ENCODE data around the gene ANO10.

The ANO10 gene

DNA sequence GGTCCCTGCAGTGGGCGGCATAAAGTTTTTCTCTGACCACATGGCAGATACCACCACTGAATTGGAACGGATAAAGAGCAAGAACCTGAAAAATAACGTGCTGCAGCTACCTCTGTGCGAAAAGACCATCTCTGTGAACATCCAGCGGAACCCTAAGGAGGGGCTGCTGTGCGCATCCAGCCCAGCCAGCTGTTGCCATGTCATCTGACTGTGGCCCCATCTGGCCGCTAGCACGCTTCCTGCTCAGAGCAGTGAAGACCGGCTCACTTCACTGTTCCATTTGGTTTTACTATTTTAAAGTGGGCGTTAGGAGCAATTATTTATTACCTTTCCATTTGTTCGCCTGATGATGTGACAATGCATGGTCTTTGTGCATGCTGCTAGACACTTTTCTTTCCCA is 273.5 kb downstream of the ANO10 start:
- DNase-seq (ENCODE audit: low read depth in 2 of 2): no peak

DNA sequence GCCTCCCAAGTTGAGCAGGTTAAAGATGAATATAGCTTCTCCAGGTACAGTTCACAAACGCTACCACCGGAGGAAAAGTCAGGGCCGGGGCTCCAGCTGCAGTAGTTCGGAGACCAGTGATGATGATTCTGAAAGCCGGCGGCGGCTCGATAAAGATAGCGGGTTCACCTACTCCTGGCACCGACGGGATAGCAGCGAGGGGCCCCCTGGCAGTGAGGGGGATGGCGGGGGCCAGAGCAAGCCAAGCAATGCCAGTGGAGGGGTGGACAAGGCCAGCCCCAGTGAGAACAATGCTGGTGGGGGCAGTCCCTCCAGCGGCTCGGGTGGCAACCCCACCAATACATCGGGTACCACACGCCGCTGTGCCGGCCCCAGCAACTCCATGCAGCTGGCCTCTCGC is 274.0 kb downstream of the ANO10 start:
- no peak for DNase-seq (ENCODE audit: low read depth in 2 of 2)

DNA sequence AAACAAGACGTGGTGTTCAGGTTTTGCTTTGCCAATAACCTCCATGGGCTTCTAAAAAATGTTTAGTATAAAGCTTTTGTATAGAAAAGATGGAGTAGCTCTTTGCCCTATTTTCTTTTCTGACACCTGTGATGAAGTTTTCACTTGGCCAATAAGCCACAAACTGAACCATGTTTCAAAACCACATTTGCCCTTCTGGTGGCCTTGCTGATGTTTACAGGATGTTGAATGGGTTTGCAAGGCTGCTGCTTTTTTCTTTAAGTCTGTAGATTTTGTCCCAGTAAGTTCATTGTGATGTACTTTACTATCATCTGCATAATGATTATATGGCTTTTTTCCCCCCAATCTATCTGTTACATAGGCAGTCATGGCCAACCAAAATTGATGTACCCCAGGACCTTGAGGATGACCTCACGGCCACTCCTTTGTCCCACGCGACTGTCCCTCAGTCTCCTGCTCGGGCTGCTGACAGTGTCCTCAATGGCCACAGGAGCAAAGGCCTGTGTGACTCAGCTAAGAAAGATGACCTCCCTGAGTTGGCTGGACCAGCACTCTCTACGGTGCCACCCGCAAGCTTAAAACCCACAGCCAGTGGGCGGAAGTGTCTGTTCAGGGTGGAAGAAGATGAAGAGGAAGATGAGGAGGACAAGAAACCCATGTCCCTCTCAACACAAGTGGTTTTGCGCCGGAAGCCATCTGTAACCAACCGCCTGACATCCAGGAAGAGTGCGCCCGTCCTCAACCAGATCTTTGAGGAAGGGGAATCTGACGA is 274.6 kb downstream of the ANO10 start:
- DNase-seq (ENCODE audit: low read depth in 2 of 2): peak in 1 of 2 donors; percentile 23

DNA sequence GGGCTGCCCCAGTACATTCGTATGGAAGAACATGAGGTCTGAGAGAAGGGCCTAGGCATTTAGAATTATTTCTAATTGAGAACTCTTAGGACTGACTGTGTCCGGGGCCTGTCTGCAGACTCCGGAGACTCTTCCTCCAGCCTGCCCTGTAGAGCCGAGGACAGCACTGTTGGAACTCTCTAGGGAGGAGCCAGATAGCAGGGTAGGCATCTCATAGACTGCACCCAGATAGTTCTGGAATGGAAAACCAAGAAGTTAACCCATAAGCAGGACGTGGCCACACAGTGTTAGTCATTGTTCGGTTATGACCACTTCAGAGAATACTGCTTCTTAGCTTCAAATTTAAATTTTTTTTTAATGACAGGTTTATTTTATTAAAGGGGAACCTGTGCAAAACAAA is 275.9 kb downstream of the ANO10 start:
- no peak for DNase-seq (ENCODE audit: low read depth in 2 of 2)

DNA sequence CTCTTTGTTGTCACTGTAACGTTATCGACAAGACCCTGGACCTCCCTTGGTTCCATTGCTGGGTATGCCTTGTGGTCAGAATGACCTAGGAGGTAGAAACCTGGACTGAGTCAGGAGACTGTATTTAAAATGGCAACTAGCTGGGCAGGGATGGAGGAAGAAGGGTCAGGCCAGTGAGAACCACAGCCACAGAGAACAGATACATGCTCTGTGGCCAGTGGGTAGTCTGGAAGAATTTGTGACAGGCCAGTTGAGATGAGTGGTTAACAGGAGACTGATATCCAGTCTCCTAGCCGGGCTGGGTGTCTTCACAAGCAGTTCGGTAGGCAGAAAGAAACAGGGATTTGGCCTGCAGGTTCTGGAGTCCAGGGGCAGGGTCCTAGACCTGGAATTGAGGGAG is 276.6 kb downstream of the ANO10 start:
- no peak for DNase-seq (ENCODE audit: low read depth in 2 of 2)

DNA sequence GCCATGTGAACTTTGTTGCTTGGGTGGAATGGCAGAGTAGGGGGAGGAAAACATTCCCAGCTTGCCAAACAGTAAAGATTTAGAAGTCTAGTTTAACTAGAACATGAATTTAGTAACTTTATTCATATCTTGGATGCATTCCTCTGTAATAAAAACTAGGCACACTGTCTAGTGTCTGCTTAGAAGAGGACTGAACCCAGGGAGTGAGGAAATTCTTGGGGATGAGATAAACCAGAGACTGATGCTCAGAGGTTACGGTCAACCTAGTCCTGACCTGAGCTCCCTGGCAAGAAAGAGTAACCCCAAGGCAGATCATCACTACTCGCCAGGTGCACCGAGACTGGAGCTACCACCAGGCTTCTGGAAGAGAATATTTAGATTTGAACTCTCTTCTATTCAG is 277.3 kb downstream of the ANO10 start:
- DNase-seq (ENCODE audit: low read depth in 2 of 2): no peak

DNA sequence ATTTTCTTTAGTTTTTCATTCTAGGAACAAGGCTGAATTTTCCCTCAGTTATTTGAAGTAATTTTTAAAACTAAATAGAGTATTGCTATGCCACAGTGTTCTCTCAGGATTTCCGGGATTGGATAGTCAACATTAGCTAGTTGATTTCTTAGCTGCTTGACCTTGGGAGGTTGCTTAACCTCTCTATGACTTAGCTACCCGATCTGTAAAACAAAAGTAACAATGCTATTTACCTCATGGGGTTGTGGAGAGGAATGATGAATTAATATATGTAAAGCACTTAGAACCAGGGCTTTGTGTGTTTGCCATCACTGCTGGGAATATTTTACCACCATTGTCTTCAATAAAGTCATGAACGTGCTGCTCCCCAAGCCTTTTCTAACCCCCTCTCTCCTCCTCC is 278.0 kb downstream of the ANO10 start:
- DNase-seq (ENCODE audit: low read depth in 2 of 2): no peak

DNA sequence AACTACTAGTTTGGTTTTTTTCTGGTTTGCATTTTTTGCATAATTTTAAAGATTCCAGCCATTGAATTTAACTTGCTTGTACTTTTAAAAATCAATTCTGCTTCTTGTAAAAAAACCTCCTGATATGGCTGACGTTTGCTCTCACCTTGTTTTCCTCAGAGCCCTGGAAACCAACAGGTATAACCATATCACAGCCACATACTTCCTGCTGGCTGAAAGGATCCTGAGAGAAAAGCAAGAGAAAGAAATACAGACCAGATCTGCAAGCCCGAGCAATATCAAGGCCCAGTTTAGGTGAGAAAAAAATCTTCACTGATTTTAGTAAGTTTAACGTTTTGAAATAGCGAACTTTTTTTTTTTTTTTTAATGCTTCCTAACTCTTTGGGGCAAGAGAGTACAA is 278.6 kb downstream of the ANO10 start:
- DNase-seq (ENCODE audit: low read depth in 2 of 2): no peak

DNA sequence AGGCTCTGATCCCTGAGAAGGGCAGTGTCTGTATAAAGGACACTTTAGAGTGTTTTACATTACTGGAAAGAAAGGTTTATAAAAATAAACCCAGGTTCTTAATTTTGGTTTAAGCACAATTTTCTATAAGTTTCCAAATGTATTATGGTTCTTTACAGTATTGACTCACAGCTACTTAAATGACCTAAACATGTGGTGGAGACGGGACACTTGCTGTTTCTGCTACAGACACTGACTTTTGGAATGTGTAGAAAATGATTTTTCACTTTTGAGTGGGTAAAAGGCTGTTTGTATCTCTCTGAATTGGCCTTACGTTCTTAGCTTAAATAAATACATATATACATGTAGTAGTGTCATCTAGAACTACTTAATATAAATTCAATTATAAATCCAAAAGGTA is 280.0 kb downstream of the ANO10 start:
- DNase-seq (ENCODE audit: low read depth in 2 of 2): no peak

DNA sequence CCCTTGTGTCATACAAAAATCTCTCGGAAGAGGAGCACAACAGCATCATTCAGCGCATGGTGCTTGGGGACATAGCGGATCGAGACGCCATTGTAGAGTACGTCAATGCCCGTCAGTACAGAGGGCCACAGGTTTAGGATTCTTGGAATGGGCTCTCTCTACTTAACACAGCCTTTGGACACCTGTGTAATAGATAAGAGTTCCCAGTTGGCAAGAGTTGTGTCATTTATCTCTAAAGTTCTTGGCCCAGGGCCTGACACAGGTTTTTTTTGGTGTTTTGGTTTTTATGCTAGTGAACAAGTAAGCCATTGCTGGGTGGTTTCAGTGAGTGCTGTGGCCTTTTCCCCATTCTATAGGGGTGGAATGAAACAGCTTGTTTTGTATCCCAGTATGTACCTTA is 281.4 kb downstream of the ANO10 start:
- DNase-seq (ENCODE audit: low read depth in 2 of 2): no peak

DNA sequence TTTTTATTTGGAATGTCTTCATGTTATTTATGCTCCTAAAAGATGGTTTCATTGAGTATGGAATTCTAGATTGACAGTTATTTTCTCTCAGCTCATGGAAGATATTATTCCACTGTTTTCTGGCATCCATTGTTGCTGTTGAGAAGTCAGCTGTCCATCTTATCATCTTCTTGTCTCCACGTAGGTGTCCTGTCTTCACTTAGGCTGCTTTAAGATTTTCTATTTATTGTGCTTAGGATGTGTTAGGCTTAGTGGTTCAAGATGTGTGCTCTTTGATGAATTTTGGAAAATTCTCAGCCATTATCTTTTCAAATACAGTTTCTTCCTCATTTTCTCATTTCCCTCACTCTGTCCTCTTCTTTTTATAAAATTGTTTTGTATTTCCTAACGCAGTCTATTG is 283.5 kb downstream of the ANO10 start:
- DNase-seq (ENCODE audit: low read depth in 2 of 2): no peak

DNA sequence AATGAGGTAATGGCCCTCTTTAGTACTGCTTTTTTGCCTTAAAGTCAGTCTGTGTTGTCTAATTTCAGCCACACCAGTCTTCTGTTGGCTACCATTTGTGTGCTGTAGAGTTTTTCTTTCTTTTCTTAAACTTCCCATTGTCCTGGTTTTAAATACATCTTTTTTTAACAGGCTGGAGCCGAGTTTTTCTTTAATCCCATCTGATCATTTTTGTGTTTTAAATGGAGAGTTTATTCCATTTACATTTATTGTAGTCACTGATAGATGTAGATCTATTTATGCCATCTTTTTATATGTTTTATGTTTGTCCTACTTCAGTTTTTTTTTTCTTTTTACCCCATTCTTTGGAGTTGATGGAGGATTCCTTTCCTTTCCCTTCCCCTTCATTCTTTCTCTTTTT is 286.0 kb downstream of the ANO10 start:
- no peak for DNase-seq (ENCODE audit: low read depth in 2 of 2)

DNA sequence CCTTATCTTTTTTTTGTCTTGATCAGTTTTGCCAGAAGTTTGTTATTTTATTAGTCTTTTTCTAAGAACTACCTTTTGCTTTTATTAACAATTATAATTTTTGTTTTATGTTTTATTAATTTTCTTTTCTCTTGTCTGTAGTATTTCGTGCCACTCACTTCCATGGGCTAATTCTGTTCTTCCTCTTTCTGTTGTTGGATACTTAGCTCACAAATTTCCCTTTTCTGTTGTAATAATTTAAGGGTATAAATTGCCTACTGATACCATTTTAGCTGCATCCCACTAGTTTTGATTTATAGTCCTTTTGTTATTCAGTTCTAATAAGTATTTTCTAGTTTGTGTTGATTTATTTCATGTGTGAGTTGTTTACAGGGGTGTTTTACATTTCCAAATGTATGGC is 286.8 kb downstream of the ANO10 start:
- no peak for DNase-seq (ENCODE audit: low read depth in 2 of 2)

DNA sequence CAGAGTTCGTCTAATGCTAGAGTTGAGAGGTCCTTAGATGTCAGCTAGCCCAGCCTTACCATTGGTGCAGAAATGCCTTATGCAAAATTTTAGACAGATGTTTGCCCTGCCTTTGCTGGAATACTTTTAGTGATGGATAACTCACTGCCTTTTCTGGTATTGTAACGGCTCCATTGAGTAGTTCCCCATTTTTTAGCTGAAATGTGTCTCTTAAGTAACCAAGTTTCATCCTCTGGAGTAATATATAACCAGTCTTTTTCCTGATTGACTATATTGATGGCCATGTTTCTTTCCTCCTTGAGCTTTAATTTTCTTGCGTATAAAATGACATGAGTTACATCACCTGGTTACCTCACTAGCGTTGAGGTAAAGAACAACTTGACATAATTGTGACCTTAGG is 290.4 kb downstream of the ANO10 start:
- DNase-seq (ENCODE audit: low read depth in 2 of 2): no peak

DNA sequence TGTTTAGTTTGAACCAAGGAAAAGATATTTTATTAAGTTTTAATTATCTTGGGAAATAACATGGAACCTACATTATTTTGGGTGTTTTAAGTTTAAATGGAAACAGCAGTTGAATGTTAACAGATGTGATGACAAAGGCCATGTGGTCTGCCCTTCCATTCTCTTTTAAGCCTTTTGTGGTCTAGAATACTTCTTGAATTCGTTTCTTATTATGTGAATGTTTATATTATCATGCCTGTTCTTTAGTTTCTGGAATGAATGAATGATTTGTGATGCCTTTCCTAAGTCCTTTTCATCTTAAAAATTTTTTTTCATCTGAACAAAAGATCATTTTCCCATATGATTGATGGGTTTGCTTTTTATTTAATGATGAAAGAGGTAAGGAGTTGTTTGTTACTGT is 290.8 kb downstream of the ANO10 start:
- no peak for DNase-seq (ENCODE audit: low read depth in 2 of 2)

DNA sequence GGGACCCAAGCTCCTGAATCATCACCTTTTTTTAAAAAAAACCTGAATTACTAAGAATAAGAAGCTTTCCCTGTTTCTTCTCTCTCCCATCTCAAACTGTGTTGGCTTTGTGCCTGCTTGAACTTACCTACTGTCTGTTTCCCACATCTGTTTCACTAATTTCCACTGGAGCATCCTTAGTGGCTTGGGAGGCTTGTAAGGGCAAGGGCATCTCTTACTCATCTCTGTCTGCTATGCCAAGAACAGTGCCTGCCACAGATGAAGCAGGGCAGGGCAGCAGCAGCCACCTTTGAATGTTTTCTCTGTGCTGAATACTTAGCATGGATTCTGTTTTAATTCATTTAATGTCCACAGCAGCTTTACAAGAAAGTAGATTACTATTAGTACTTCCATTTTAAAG is 293.2 kb downstream of the ANO10 start:
- DNase-seq (ENCODE audit: low read depth in 2 of 2): no peak

DNA sequence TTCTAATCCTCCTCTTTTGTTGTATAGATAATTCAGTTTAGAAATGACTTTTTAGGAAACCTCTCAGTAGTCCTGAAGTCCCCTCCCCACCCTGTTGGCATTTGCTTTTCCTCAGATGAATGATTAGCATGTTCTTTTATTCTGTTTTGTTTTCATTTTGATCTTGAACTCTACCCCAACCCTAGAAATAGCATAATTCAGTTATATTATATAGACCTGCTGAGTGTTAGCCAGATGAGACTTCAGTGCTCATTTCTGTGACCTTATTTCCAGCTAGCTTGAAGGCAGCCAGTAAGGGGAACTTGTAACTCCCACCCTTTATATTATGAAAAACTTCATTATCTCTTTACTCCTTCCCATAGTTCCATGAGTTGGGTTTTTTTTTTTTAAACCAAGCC is 294.2 kb downstream of the ANO10 start:
- DNase-seq (ENCODE audit: low read depth in 2 of 2): no peak

DNA sequence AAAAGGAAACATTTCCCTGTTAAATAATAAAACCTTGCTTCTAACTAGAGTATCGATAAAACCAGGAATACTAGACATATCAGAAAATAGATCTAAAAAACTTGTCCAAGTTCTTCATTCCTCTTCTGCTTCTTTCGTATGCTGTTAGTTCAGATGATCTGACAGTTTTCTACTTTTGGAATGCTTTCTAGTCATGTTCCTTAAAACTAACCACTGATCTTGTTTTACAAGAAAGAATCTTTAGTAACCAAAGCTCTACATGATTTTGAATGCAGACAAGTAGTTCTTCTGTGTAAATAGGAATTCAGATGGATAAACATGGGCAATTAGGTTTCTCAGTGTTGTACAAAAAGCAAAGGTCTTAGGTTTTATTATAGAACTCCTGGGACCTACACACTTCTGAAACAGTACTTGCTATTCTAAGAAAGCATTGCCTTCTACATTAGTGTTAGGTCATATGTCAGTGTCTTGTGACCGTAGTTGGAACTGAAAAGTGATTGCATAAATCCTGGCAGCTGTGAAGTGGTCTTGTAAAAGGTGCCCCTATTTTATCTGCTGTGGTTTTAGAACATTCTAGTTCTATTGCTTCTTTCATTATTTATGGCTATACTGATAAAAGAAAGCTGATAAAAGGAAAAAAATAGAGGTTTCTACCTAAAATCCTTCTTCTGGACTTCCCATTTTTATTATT is 294.8 kb downstream of the ANO10 start:
- no peak for DNase-seq (ENCODE audit: low read depth in 2 of 2)

DNA sequence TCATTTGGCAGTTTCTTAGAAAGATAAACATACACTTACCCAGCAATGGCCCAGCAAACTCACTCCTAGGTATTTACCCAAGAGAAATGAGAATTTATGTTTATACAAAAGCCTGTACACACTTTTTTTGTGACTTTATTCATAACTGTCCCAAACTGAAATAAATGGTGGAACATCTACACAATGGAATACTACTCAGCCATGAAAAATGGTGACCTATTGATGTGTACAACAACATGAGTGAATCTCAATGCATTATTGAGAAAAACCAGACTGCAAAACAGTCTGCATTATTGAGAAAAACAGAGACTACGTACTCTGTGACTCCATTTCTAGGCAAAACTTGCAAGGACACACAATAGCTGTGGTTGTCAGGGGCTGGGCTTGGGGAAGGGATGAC is 298.3 kb downstream of the ANO10 start:
- no peak for DNase-seq (ENCODE audit: low read depth in 2 of 2)

DNA sequence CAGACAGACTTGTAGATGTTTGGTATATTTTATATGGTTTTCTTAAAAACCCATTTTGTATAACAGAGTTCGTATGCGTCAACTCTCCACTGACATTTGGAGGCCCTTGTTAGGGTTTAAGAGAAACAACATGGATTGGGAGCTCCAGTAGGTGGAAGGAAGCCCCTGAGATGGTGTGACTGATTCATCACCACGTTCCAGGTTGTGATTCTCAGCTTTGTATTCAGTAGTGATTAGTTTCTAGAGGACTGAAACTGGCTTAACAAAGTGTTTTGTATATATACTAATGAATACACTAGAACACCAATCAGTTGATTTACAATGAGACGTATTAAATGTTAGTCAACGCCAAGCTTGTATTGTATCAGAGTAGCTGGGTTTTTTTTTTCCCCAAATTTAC is 301.5 kb downstream of the ANO10 start:
- no peak for DNase-seq (ENCODE audit: low read depth in 2 of 2)

DNA sequence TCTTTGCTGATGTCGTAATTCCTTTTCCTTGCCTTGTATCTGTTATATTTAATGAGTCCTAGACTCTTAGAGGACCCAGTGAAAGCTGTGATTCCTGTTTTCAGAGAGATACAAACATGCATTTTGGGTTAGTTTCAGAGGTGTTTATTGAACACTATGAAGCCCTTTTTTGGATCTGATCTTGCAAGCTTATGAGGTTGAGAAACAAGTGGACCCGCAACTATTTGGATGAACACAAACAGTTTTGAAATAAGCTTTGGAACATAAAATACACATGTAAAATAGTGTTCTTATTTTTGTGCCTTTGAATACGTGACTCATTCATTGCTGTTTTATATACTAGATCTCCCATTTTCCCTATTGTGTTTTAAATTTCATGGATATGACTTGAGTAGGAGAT is 302.0 kb downstream of the ANO10 start:
- no peak for DNase-seq (ENCODE audit: low read depth in 2 of 2)

DNA sequence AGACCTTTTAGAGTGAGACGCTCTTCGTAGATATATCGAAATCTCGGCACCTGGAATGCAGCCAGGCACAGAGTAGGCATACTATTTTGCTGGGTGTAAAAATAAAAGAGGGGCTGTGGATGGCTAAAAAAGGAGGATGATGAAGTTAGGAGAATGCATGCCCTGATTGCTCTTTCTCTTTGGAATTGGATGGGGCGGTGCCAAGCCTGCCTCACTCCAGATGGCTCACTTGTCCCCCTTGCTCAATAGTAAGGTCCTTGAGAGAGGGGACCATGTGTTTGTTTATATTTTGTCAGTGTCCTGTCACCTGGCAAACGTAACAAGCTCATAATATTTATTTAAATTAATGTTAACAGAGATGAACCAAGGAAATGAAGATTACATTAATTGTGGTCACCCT is 302.4 kb downstream of the ANO10 start:
- DNase-seq (ENCODE audit: low read depth in 2 of 2): no peak

DNA sequence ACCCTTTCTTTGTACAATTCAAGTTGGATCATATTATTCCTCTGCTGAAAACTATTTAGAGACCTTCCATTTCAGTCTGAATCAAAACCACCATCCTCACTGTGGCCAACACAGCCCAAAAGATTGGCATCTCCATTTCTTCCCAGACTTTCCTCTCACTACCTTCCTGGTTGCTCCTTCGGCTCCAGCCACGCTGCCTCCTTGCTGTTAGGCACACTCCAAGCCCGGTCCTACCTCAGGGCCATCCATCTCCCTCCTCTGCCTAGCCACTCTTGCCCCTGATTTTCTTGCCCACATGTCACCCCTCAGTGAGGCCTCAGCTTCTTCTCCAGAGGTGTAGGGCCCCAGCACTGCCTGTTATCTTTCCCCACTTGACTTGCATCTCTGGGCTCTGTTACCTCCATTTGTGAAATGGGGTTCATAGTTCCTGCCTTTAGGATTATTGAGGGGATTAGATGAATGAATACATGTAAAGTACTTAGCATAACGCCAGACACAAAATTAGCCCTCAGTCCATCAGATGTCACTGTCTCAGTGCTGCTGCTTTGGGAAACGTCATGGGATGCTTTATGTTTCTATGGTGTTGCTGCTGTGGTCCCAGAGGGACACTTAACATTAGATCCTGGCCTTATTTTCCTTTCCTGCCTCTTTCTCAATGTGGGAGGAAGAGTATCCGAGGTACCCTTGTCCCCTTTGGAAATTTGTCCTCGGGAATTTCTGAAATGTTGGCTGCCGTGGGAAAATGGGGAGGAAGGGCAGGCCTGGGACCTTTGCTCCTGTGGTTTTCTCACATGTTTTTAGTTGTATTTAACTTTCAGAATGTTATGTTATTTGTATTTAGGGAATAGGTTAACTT is 304.1 kb downstream of the ANO10 start:
- no peak for DNase-seq (ENCODE audit: low read depth in 2 of 2)

All from stimulated activated CD8-positive, alpha-beta memory T cell treated with anti-CD3 and anti-CD28 coated beads, Interleukin-15, amount 100 ng/mL, for 4 hours (primary cell).